GM18858 (cell line): ENCODE data around the gene RPLP2.

Experiments
- ATAC-seq: cut with Tn5 transposase; IDR thresholded peaks from one replicate; pipeline ENCODE4 v1.9.1; 2021; ENCODE audit not compliant: unreplicated experiment

RPLP2 gene

GRCh38 chr11:809287-810039 lies at the start of gene RPLP2:
Gene RPLP2 (plus strand): TSS chr11:809967. CDS start chr11:810235, 268 bp downstream.
- peak; percentile 53 for ATAC-seq

GRCh38 chr11:760236-760635 lies 49.5 kb upstream of the RPLP2 start:
- ATAC-seq: no peak

- ATAC-seq: no peak
Measured at GRCh38 chr11:761526-762108, 48.1 kb upstream of the RPLP2 start.

GRCh38 chr11:762421-763072 lies 47.2 kb upstream of the RPLP2 start:
- ATAC-seq: no peak

- ATAC-seq: no peak
Measured at GRCh38 chr11:763073-763463, 46.7 kb upstream of the RPLP2 start.

GRCh38 chr11:763549-764321 lies 46.0 kb upstream of the RPLP2 start:
- ATAC-seq: no peak

GRCh38 chr11:764322-765024 lies 45.3 kb upstream of the RPLP2 start:
- ATAC-seq: no peak

- ATAC-seq: no peak
Measured at GRCh38 chr11:765025-765801, 44.6 kb upstream of the RPLP2 start.

- ATAC-seq: no peak
Measured at GRCh38 chr11:765802-766091, 44.0 kb upstream of the RPLP2 start.

GRCh38 chr11:766106-766935 lies 43.4 kb upstream of the RPLP2 start:
- ATAC-seq: no peak

GRCh38 chr11:766936-767210 lies 42.9 kb upstream of the RPLP2 start:
- ATAC-seq: no peak

- no peak for ATAC-seq
Measured at GRCh38 chr11:767238-767637, 42.5 kb upstream of the RPLP2 start.

GRCh38 chr11:769887-770641 lies 39.7 kb upstream of the RPLP2 start:
- no peak for ATAC-seq

- ATAC-seq: no peak
Measured at GRCh38 chr11:770642-771616, 38.8 kb upstream of the RPLP2 start.

GRCh38 chr11:771617-772204 lies 38.1 kb upstream of the RPLP2 start:
- no peak for ATAC-seq

- ATAC-seq: no peak
Measured at GRCh38 chr11:772429-773390, 37.1 kb upstream of the RPLP2 start.
